NCI-H510A (cell line): Measurements from ENCODE around the gene BEND7.

Experiments
- DNase-seq: peaks from one replicate; lab custom pipeline; 2025; lab: John Stamatoyannopoulos, UW

The BEND7 gene

DNA sequence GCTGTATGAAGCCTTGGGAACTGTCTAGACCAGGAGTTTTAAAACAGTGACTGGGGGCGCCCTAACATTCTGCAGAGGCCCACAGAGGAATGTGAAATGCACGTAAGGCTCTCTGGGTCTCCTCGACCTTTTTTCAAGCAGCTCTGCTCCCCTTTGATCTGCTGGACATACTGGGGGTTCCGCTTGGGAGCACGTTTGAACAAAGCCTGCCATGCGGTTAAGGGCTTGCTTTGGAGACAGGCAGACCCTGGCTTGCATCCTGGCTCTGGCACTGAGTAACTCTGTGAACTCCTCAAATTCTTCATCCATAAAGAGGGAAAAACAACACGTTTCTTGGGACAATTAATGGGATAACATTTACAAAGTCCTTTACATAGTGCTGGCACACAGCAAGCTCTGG, 7.8 kb downstream of the BEND7 start:
- DNase-seq = no peak

DNA sequence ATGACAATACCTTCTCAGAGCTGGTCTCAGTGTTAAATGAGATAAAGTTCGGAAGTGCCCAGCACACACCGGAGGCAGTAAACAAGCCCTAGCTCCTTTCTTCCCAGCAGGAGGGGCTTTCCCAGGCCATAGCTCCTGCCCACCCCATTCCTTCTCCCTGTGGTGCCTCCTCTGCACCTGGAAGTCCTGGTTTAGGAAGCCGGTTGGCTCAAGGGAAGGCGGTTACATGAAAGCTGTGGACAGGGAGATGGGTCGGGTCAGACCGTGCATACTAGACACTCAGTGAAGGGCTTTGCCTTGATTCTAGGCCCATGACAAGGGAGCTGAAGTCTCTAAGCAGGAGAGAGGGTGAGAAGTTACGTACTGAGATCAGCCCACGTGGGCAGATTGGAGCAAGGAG, 8.6 kb downstream of the BEND7 start:
- no peak for DNase-seq

DNA sequence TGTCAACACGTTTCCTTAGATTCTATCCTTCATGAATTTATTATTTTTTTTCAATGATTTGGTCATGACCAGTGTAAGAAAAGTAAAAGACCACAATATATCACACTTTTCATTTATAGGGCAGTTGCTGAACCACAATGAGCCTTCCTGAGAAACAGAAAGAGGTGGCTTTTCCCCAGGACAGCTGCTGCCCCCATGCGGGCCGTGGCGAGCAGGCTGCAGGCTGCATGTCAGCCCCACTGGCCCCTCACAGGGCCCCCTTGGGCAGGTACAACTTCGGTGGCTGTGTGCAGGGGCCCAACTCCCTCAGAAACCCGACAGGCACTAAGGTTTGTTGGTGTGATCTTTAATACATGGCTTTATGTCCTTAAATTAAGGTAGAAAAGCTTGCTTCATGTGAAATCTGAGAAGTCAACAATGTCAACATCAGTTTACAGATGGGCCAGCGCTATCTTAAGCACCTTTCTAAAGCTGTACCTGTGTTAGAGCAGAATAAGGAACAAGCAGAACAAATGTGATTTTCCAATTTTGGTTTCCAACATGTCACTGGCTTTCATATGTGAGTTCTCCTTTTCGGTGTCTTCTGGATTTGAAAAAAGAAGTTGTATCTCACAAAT, 10.6 kb downstream of the BEND7 start:
- no peak for DNase-seq

DNA sequence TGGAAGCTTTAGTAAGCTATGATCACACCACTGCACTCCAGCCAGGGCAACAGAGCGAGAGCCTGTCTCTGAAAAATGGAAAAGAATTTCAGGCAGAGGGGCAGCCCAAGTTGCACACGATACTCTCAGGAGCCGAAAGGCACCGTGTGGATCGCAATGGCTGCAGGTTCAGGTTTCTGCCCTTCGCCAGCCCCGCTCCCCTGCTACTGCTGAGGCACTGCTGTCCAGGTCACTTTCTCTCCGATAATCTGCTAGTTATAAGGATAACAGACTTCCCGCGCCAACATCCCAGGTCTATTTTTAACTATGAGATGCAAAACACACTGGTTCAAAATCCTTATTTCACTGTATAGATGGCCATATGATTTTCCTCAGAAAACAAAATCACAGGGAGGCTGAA, 11.1 kb downstream of the BEND7 start:
- no peak for DNase-seq

DNA sequence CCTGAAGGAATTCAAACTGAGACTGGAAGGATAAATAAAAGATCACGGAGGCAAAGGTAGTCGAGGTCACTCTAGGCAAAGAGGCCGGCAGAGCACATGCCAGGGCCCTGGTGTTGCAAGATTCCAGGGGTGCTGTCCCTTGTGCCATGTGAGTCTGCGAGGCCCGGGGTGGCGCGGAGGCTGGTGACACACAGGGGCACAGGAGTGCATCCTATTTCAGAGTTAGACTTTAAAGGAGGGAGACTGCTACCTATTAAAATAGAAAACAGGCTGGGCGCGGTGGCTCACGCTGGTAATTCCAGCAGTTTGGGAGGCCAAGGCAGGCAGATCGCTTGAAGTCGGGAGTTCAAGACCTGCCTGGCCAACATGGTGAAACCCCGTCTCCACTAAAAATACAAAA, 12.6 kb downstream of the BEND7 start:
- no peak for DNase-seq

DNA sequence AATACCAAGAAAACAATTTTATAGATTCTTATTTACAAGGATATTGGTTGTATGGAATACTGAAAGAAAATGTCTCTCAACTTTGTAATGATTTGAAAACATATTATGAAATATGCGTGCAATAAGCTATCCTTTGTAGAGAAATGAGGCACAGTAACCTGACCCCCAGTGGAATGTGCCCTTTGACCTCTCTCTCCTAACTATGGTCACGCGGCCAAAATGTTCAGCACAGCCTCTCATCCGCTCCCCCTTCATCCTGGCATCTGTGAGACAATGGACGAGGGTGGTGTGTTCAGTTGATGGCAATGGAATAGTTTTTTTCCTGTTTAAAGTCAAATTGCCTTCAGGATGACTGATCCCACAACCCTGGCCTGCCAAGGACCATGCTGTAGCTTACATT, 13.3 kb downstream of the BEND7 start:
- no peak for DNase-seq

DNA sequence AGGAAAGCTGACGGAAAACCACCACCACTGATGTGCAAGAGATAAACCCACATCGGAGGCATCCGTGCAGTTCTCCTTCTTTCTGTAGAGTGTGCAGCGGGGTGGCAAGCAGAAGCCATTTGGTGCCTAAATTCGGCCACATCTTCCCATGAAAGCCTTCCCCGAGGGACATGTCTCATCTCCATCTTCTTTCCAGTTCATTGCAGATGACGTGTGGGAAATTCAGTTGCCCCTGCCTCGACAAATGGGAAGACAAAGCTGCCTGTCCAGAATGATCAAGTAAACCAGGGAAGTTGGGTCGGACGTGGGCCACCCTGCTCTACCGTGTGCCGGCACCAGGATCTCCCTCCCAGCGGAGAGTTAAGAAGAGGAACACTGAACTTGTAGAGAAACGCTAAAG, 14.5 kb downstream of the BEND7 start:
- no peak for DNase-seq

DNA sequence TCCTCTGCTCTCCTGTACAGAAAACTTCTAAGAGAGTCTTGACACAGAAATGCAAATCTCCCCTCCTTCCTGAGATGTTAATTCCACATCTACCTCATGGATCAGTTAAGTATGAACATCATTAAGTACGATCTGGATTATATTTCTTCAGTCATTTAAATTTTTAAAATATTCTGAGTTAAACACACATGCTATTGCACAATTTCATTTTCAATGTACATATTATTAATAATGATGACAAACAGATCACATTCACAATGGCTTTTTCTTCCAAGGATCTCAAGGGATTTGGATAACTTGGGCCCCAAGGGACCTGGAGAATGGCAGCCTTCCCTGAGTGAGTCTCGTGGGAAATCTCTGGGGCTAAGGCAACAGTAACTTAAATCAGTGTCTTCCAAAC, 16.2 kb downstream of the BEND7 start:
- DNase-seq = no peak

DNA sequence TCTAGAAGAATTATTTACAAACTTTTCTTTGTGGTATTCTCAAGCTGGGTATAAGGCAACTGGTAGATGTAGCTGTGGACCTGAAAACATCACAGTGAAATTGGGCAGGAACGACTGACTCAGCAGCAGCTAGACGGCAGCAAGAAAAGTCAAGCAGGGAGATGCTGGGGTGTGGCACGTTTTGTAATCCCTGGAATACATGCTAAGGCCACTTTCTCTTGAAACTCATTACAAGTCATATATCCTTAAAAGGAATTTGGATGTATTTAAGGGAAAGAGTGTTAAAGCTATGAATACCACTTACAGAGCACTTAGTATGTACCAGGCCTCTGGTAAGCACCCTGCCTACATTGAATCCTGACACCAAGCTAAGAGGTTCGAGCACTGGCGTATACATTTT, 17.4 kb downstream of the BEND7 start:
- no peak for DNase-seq

DNA sequence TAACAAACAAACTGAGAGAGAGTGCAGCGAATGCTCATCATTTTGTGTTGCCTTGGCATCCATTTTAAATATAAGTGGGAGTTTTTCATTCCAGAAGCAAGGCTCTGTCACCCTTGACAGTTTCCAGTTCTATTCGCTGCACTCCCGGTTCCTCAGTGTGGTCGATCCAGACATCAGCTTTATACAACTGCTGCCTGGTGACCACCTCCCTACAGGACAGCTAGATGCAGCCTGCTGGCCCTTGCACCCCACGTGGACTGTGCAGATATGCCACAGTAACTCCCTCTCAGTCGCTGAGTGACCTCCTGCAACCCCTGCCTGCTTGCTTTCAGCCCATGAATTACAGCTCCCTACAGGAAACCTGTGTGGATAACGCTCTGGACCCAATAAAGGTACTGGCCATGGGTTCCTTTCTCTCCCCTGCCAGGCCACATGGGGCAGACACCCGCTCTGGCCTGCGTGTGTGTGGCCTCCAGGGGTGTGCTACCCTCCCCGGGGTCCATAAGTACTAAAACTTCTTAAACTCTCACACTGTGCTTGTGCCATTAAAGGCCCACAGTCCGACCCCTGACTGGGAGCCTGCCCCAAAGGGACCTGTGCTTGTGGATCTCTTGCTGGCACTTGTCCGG, 23.6 kb downstream of the BEND7 start:
- DNase-seq = no peak

DNA sequence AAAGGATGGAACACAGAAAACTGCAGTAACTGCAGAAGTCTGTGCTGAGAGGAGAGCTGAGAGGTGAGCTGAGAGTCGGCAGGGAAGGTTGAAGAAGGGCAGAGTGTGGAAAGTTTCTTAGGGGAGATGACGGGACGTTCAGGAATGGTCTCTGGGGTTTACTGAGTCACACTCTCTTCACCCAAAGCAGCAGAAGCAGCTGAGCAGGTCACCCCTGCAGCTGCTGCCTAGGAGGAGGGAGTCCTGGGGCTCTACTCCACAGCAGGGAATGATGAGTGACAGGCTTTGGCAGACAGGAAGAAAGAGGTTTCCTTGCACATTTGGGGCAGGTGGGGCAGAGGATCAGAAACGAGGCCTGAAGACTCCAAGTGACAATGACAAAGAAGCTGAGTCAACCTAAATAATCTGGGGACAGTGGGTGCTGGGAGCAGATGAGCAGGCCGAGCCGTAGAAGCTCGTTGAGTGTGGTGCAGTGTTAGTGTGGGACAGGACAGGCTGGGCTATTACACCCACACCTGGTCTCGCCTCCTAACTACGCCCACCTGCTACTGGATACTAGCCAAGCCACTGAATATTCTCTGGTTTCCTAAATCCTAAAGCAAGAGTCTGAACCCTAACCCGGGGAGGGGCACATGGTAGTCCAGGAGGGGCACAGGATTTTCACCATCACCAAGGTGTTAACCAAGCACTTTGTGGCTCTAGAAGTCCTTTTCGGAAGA, 24.9 kb downstream of the BEND7 start:
- no peak for DNase-seq

DNA sequence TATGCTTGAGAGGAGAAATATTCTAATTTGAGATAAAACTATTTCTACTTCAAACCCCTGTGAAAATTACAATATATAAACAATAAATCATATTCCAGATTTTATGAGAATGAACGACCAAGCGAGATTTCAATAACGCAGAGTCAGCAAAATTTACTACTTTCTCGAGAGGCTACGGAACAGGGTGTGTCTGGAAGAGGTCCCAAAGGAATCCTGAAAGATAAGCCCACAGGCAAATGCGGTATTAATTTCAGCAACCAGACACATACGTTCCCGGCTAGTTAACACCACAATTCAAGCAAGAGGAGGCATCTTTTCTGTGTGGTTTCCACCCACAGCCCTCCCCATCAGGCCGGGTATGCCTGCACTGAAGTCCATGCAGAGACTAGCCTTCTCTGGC, 26.4 kb downstream of the BEND7 start:
- DNase-seq = no peak

DNA sequence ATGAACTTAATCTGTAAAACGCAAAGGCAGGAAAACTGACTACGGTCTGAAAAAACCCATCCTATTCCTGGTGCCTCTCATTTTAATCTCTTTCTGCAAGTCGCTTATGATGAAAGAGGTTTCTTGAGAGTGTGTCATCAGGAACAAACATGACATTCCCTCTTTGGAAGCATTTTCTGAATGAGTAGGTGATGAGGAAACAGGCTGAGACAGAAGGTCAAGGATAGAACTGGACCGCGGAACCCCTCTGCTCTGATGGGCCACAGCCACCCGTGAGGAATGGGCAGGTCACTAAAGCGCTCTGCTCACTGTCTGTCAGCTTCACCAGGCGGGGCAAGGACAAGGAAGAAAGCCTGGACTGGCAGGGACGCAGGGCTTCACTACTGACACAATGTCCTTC, 28.6 kb downstream of the BEND7 start:
- DNase-seq = no peak

DNA sequence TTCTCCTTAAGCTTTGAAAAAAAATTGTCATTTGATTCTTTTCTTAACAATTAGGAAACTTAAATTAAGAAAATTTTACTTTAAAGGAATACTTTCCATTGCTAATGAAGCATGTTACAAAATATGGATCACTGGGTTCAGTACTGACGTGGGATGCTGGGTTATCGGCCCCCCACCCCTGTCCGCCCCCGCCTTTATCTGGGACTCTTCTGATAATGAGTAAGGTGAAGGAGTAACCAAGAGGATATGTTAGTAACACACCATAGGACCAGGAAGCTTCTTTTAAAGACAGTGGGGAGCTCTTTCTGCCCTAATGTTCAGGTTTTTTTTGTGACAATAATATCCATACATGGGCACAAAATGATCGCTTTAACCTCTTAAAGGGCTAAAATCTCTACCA, 29.7 kb downstream of the BEND7 start:
- no peak for DNase-seq

DNA sequence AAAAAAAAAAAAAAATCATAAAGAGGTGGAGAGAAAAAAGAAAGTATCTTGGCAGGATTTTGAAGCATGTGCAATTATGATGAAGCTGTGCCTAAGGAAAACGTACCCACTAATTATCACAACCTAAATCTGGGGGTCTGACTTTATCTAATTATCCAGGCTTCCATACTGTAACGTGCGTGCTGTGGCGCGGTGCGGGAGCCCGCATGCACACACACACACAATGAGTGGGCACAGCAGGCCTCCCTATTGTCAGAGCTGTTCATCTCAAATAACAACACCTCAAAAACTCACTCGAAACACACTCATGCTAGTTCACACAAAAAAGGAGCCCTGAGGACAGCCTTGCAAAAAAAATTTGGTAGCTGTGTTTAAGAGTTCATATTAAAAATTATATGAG, 31.9 kb downstream of the BEND7 start:
- no peak for DNase-seq

DNA sequence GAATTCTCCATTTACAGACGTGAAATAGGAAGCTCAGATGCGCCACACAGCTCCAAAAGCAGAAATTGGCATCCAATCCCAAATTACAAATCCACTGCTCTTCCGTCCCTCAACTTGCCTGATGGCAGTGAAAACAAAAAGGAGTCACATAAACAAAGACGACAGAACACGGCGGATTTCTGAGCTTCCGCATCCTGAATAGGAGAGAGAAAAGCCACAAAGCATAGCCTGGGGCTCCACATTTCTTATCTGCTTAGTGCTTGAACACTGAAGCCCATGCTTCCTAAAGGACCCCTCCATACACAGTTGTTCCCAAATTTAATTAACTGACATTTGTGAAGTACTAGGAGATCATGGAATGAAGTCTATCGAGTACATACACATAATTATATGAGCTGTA, 32.6 kb downstream of the BEND7 start:
- no peak for DNase-seq

DNA sequence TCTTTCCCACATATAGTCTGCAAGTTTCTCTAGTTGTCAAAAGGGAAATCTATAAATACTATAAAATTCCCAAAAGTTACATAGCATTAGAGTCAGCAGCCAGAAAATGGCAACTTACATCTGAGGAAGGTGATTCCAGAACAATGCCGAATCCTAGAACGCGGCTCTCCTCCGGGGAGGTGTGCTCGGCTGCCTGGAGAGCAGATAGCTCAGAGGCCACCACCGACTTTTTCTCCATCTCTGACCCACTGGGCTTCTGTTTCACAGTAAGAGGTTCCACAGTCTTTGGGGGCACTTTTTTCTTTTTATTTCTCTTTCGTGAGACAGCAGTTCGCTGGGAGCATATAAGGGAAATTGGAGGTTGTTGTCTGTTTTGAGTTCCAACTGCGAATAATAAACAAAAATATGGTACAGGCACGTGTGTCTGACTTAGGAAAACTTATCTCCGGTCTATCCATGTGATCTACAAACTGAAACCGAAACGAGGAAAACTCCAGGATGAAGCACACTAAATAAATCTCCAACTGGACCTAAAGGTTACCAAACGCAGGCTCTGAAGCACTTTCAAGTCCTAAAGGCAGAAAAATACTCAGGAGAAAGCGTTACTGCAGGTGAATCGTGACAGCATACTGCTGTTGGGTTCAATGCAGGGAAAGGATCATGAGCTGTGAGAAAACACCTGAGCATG, 36.2 kb downstream of the BEND7 start:
- no peak for DNase-seq

DNA sequence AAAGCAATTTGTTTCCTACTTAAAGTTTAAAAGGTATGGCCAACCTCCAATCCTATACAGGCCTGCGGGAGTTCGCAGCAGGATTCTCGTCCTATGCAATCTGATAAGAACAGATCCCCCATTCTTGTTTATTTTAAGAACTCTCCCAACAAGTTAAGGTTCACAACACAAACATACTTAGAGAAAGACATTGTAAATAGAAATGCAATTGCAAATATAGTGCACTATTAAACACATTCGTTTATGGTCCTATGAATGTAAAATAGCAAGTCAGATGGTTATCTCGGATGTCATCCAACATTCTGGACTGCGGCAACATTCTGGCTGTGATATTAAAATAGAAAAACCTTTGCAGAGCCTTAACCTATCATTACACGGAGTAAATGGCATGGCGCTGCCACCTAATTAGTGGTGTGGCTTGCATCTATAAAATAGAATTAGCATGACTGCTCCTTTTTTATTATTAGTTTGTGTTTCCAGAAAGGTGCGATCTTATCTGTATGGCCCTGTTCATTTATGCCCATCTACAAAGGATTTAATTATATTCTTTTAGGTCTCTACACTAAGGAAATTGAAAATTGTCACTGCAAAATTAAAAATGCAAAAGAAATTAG, 37.0 kb downstream of the BEND7 start:
- no peak for DNase-seq

DNA sequence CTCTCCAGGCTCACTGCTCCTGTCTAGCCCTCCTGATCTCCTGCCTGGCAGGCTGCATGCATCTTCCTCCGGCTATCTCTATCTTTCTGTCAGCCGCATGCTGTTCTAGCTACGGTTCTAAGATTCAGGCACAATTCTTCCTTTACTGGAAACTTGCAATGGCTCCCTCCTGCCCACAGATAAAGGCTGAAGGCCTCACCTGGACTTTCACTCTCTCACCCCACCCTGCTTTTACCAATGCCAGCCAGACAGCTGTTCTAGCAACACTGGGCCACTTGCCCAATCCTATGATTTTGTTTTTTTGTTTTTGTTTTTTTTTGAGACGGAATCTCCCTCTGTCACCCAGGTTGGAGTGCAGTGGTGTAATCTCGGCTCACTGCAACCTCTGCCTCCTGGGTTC, 38.3 kb downstream of the BEND7 start:
- DNase-seq = no peak

DNA sequence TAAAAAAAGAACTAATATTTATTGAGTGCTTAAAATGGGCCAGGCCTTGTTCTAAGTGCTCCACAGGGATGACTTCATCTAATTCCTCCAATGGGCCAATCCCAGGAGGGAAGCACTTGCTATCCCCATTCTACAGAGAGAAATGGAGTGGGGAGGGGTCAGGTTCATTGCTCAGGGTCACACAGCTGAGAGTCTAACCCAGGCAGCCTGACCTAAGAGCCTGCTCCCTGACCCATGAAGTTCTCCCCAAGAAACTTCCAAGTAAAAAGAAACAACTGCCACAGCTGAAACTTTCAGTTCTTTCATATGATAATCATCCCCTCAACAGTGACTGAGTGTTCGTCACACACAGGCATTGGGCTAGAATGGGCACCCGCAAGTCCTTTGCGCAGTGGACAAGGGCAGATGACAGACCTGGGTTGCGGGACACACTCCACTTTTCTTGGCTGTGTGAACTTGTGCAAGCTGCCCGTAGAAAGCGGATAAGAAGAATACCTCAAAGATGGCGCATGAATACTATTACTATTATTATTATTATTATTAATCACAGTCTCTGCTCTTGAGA, 39.7 kb downstream of the BEND7 start:
- no peak for DNase-seq

DNA sequence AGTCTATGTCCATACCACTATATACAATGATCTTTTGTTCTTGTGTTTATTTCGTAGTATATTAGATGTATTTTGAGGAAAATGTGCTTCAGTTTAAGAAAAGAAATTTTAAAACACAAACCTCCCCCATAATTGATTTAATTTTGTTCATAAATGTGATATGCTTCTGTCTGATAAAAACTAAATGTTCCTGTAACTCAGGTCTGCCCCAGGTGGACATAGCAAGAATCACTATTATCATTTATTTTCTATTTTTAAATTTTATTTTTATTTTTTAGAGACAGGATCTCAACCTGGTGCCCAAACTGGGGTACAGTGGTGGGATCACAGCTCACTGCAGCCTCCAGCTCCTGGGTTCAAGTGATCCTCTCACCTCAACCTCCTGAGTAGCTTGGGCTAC, 43.2 kb downstream of the BEND7 start:
- no peak for DNase-seq

DNA sequence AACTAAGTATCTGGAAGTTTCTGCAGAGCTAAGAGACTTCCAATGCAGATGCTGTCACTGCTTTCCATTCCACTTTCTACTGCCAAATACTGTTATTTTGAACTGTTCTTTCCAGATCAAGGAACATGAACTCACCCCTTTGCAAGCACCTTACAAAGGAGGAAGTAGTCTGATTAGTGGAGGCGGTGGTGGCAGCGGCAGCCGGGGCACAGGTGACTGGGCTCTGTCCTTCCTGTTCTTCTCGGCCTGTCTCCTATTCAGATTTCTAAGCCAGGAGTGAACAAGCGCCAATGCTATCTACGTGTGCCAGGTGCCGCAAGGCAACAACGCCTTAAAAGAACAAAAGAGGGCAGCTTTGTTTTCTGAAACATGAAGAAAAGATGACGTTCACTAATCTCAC, 44.9 kb downstream of the BEND7 start:
- DNase-seq = no peak
